ENCODE results near the gene HYAL2.

The HYAL2 gene

DNA sequence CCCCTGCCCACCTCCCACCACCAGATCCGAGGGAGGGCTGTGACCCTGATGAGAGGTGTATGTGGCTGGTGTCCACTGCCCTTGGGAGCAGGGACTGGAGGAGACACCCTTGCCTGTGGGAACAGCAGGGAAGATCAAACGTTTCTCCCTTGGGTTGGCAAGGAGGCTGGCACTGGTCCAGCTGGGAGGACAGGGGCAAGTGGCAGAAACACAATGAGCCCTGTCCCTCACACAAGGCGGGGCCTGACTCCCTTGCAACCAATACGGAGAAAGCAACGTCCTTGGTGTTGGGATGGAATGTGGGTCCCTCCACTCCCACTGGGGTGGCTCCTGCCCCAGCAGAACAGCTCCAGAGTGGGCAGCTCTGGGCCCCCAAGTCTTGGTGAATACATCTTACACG lies 5.2 kb downstream of the HYAL2 start:
- no peak for TF ChIP-seq TAF1 (IDR thresholded peaks at IDR 0.05; ENCODE audit: borderline replicate concordance, insufficient read depth, low read length)
- no peak for TF ChIP-seq SIN3A (IDR thresholded peaks at IDR 0.05; ENCODE audit: borderline replicate concordance, insufficient read depth, low read length)
- TF ChIP-seq, protein P1, sequence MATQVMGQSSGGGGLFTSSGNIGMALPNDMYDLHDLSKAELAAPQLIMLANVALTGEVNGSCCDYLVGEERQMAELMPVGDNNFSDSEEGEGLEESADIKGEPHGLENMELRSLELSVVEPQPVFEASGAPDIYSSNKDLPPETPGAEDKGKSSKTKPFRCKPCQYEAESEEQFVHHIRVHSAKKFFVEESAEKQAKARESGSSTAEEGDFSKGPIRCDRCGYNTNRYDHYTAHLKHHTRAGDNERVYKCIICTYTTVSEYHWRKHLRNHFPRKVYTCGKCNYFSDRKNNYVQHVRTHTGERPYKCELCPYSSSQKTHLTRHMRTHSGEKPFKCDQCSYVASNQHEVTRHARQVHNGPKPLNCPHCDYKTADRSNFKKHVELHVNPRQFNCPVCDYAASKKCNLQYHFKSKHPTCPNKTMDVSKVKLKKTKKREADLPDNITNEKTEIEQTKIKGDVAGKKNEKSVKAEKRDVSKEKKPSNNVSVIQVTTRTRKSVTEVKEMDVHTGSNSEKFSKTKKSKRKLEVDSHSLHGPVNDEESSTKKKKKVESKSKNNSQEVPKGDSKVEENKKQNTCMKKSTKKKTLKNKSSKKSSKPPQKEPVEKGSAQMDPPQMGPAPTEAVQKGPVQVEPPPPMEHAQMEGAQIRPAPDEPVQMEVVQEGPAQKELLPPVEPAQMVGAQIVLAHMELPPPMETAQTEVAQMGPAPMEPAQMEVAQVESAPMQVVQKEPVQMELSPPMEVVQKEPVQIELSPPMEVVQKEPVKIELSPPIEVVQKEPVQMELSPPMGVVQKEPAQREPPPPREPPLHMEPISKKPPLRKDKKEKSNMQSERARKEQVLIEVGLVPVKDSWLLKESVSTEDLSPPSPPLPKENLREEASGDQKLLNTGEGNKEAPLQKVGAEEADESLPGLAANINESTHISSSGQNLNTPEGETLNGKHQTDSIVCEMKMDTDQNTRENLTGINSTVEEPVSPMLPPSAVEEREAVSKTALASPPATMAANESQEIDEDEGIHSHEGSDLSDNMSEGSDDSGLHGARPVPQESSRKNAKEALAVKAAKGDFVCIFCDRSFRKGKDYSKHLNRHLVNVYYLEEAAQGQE (IDR thresholded peaks at IDR 0.05; ENCODE audit: insufficient read depth in 1 of 2, low read depth in 2 of 2, low read length in 2 of 2), result no peak
- no peak for TF ChIP-seq FOXP2 (optimal IDR thresholded peaks at IDR 0.05; ENCODE audit: borderline replicate concordance, extremely low read depth, extremely low read length, insufficient read depth)
- no peak for TF ChIP-seq POLR2AphosphoS5 (IDR thresholded peaks at IDR 0.05; ENCODE audit: low read depth, low read length)

GRCh38 chr3:50316657-50317242 lies 5.8 kb downstream of the HYAL2 start:
- TF ChIP-seq SIN3A (IDR thresholded peaks at IDR 0.05; ENCODE audit: borderline replicate concordance, insufficient read depth, low read length) (no peak), POLR2AphosphoS5 (IDR thresholded peaks at IDR 0.05; ENCODE audit: low read depth, low read length) (no peak), TAF1 (IDR thresholded peaks at IDR 0.05; ENCODE audit: borderline replicate concordance, insufficient read depth, low read length) (no peak), FOXP2 (optimal IDR thresholded peaks at IDR 0.05; ENCODE audit: borderline replicate concordance, extremely low read depth, extremely low read length, insufficient read depth) (no peak)
- TF ChIP-seq, protein P1 (IDR thresholded peaks at IDR 0.05; ENCODE audit: insufficient read depth in 1 of 2, low read depth in 2 of 2, low read length in 2 of 2), result no peak

GRCh38 chr3:50314816-50315215 lies 7.7 kb downstream of the HYAL2 start:
- TF ChIP-seq POLR2AphosphoS5 (IDR thresholded peaks at IDR 0.05; ENCODE audit: low read depth, low read length) (no peak), SIN3A (IDR thresholded peaks at IDR 0.05; ENCODE audit: borderline replicate concordance, insufficient read depth, low read length) (no peak), TAF1 (IDR thresholded peaks at IDR 0.05; ENCODE audit: borderline replicate concordance, insufficient read depth, low read length) (no peak), FOXP2 (optimal IDR thresholded peaks at IDR 0.05; ENCODE audit: borderline replicate concordance, extremely low read depth, extremely low read length, insufficient read depth) (no peak)
- TF ChIP-seq, protein P1 (IDR thresholded peaks at IDR 0.05; ENCODE audit: insufficient read depth in 1 of 2, low read depth in 2 of 2, low read length in 2 of 2), result no peak

GRCh38 chr3:50314342-50314741 lies 8.2 kb downstream of the HYAL2 start:
- no peak for TF ChIP-seq POLR2AphosphoS5 (IDR thresholded peaks at IDR 0.05; ENCODE audit: low read depth, low read length)
- TF ChIP-seq, protein P1 (IDR thresholded peaks at IDR 0.05; ENCODE audit: insufficient read depth in 1 of 2, low read depth in 2 of 2, low read length in 2 of 2), result no peak
- TF ChIP-seq FOXP2 (optimal IDR thresholded peaks at IDR 0.05; ENCODE audit: borderline replicate concordance, extremely low read depth, extremely low read length, insufficient read depth), result no peak
- TF ChIP-seq TAF1 (IDR thresholded peaks at IDR 0.05; ENCODE audit: borderline replicate concordance, insufficient read depth, low read length), result no peak
- TF ChIP-seq SIN3A (IDR thresholded peaks at IDR 0.05; ENCODE audit: borderline replicate concordance, insufficient read depth, low read length), result no peak
